HS-27A (cell line): Measurements from ENCODE around the gene ACBD6.

ENCODE experiments used
- DNase-seq: peaks from one replicate; pipeline ENCODE4 v3.0.0-alpha.2; 2012; ENCODE audit warnings: low read depth, missing footprints

Gene ACBD6

GRCh38 chr1:180525715-180526039 lies 23.3 kb upstream of the ACBD6 start:
- no peak for DNase-seq

- no peak for DNase-seq
Observed at GRCh38 chr1:180524915-180525714, 22.7 kb upstream of the ACBD6 start.

DNA sequence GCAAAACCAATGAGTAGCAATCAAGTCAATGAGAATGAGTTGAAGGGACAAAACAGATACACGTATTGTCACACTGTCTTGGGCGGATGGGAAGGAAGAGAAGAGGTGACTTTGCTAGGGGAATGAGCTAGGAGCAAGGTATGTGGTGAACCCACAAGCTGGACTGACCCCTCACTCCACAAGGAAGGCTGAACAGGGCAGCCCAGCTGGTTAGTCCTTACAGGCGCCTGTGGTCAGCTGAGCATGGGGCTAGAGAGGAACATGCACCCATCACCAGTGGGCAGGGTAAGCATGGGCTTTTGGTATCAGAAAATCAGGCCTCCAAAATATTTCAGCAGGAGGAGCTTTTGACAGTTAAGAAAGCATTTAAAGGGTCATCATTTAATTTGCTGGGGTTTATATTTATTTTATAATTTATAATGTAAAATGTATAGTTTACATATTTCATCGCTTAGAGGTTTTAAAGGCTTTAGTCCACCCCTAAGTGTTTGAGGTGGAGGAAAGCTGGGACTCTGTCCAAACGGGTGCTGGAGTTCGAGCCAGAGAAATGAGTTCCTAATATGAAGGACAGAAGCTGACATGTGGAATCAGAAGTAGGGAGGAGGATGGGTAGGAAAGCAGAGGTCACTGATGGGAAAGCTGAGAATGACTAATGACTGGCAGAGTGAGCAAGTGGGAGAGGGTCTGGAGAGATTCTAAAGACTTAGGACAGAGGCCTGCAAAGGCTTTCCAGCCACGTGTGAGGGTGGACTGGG lies 22.0 kb upstream of the ACBD6 start:
- DNase-seq: no peak

DNA sequence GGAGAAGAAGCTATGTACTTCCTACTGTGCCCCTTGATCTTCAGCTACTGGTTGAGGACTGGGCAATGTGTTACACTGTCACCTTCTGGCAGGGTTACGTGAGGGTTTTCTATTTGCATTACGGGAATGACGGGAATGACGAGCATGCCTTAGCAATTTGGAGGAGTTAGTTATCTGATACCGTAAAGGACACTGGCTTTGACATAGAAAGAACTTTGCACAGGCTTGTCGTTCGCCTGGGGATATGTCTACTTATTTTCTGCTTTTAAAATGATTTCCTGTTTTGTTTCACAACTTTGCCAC lies 19.8 kb upstream of the ACBD6 start:
- DNase-seq: no peak

- DNase-seq: no peak
Observed at GRCh38 chr1:180521474-180522212, 19.3 kb upstream of the ACBD6 start.

DNA sequence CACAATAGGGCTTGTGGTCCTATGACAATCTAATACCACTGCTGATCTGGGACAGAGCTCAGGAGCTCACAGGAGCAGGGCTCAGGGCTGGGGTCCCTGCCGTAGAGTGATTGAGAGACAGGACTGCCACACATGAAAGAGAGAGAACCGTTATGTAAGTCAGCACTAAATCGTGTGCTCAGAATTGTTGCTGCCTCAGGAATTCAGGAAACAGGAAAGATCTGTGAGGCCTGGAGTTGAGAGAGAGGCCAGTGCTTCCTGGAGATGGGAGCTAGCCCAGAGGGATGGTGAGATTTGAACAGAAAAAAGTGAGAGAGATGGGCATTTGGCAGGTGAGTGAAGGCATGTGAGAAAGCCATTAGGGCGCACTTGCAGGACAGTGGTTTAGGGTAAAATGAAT lies 17.5 kb upstream of the ACBD6 start:
- no peak for DNase-seq

DNA sequence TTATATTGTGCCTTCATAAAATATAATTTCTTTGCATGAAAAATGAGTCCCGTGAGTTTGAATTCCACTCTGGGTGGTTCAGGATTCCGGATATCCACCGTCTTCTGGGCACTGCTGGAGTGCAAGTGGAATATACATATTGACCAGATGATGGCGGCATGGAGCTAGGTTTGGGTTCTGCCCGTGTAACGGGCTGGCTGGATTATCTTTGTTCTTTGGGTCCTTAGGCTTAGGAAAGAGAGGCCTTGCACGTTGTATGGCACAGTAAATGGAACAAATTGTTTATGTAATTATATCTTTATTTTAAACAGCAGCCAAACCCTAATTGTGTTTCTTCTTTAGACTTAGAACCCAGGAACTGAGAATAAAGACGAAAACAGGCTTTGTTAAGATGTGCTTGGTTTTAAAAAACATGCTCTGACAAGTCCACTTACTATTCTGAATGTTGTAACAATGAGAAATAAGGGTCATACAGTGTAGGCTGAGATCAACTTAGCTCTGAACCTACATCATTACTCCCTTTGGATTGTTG lies 13.5 kb upstream of the ACBD6 start:
- DNase-seq: no peak

DNA sequence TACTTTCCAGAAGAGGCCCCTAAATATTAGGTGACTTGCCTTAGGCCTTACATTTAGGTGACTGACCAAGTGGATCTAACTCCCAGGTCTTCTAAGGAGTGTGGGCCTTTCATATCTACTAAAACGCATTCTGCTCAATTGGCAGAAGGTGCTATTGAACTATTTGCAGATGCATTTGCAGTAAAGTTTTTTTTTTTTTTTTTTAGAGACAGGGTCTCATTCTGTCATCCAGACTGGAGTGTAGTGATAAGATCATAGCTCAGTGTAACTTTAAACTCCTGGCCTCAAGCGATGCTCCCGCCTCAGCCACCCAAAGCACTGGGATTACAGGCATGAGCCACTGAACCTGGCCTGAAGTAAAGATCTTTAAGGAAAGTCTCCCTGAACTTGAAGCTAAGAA lies 13.0 kb upstream of the ACBD6 start:
- no peak for DNase-seq

- DNase-seq: no peak
Observed at GRCh38 chr1:180513531-180513930, 11.2 kb upstream of the ACBD6 start.

DNA sequence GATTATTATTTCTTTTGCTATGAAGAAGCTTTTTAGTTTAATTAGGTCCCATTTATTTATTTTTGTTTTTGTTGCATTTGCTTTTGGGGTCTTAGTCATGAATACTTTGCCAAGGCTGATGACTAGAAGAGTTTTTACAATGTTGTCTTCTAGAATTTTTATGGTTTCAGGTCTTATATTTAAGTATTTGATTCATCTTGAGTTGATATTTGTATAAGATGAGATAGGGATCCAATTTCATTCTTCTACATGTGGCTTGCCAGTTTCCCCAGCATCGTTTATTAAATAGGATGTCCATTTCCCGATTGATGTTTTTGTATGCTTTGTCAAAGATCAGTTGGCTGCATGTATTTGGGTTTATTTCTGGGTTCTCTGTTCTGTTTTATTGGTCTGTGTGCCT lies 8.5 kb upstream of the ACBD6 start:
- DNase-seq: no peak

DNA sequence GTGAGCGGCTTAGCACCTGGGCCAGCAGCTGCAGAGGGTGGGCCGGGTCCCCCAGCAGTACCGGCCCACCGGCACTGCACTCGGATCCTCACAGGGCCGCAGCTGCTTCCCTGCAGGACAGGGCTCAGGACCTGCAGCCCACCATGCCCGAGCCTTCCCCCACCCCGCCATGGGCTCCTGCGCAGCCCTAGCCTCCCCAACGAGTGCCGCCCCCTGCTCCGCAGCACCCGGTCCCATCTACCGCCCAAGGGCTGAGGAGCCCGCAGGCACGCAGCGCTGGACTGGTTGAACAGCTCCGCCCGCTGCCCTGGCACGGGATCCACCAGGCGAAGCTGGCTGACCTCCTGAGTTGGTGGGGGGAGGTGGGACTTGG lies 6.3 kb upstream of the ACBD6 start:
- no peak for DNase-seq

DNA sequence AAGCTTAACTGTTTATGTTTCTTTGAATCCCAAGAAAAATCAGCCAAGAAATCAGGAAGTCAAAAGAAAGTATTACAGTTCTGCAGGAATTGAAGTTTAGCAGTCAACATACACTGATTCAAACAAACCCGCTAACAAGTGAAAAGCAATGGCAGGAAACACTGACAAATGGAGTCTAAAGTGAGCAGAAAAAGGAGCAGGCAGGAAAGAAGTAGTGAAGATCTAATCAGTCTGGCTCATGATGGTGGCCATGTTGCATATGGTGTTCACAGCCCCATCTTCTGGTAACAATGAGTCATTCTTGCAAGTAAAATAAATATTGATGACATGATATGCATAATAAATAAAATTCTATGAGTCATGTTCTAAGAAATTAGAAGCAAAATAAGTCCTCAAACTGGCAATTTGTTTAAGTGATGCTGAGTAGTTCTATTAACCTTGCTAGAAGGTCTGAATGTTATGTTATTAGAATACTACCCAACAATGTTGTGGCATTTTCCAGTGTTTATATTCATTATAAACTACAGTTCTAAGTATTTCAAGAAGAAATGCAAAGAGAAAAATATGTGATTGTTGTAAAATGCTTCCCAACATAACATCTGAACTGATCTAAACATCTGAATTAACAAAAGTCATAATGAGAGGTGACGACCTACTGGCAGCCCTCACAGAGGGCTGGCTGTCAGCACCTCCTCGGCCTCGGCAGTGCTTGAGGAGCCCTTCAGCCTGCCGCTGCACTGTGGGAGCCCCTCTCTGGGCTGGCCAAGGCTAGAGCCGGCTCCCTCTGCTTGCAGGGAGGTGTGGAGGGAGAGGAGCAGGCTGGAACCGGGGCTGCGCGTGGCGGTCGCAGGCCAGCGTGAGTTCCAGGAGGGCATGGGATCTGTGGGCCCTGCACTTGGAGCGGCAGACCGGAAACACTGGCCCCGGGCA lies 5.7 kb upstream of the ACBD6 start:
- DNase-seq: no peak

DNA sequence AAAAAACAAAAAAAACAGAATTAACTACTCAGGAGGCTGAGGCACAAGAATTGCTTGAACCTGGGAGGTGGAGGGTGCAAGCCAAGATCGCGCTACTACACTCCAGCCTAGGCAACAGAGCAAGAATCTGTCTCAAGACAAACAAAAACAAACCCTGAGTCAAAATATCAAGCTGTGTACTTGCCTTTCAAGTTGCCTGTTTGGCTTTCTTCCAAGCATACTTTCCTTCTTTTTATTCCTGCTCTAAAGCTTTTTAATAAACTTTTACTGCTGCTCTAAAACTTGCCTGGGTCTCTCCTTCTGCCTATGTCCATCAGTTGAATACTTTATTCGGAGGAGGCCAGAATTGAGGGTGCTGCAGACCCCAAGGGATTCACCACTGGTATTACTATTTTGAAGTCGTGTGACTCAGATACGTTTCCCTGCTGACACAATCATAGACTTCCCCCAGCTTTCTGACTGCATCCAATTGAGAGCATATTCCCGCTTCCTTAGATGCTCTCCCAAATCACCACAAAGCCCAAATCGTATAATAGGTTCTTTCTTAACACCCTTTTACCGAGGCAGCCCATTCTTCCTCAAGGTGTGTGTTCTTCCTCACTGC lies 3.5 kb upstream of the ACBD6 start:
- DNase-seq: no peak

DNA sequence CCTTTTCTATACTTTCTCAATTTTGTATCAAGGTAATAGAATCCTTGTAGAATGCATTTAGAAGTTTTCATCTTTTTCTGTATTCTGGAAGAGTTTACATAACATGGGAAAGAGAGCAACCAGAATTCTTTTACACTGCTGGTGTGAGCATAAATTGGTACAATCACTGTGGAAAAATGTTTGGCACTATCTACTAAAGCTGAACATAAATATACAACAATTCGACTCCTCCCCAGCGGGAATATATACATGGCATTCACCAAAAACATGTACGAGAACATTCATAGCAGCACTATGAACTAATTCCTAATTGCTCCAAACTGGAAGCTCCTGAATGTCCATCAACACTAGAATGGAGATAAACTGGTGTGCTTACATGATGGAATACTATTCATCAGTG lies 1.8 kb upstream of the ACBD6 start:
- no peak for DNase-seq

DNA sequence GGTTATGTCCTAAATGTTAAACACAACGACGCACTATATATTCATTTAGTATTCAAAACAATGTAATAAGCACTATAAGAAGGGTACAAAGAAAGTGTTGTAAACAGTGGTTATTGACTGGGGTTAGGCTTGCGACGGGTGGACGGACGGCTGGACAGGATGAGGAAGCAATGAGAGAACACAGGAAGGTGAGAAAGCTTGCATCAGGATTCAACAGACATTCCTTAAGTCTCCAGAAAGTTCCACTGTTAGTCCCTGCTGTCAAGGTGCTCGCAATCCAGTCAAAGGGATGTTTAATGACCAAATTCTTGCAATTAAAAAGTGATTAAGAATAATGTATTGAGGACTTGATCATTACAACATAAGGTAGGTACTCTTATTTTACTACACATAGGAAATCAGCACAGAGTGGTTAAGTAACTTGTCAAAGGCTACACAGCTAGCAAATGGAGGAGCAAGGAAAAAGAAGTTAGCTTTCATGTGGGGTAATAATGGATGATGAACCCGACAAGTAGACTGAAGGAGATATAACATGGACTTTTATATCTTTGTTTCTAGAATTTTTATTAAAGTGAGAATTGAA lies 994 bp upstream of the ACBD6 start:
- DNase-seq: peak; percentile 9

GRCh38 chr1:180501865-180502360 lies 464 bp downstream of the ACBD6 start:
- DNase-seq: no peak

- DNase-seq: no peak
Observed at GRCh38 chr1:180500689-180501088, 1.7 kb downstream of the ACBD6 start.

DNA sequence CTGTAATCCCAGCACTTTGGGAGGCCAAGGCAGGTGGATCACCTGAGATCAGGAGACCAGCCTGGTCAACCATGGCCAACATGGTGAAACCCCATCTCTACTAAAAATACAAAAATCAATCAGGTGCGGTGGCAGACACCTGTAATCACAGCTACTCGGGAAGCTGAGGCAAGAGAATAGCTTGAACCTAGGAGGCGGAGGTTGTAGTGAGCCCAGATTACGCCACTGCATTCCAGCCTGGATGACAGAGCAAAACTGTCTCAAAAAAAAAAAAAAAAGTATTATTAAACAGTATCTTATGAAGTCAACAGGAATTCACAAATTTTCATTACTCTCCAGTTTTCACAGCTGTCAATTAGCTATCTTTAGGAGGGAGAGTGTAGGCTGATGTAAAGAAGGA lies 3.8 kb downstream of the ACBD6 start:
- no peak for DNase-seq

DNA sequence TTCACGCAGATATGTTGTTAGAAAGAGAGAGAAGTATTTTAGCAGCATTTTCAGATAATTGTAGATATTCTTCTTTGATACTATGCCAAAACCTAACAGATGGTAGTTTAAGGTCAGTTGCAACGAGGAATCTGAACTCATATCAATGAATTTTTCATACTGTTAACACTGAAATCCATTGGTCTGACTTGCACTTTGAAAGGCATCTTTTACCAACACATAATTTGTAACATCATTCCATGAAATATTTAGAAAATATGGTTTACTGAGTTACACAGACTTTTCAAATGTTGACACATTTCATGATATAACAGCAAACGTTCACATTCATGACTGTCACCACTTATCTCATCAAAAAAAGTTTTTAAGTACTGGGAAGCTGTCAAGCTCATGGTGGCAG lies 4.6 kb downstream of the ACBD6 start:
- no peak for DNase-seq

GRCh38 chr1:180494370-180494769 lies 8.0 kb downstream of the ACBD6 start:
- no peak for DNase-seq

DNA sequence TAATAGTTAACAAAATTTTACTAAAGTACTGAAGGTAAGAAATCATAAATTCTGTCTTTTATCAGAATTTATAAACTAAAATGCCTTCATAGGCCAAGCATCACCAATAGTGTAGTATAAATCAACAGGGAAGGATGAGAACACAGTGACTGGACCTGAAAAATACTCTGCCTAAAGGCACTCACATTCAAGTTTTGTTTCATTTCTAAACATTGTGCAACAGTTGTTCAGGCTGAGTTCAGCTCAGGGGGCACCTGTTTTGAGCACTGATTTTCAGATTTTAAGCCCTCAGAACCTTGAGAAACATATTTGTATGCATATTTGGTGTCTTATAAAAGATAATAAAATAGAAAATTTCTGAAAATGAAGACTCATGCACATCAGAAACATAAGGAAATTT lies 12.4 kb downstream of the ACBD6 start:
- no peak for DNase-seq
